Omental fat pad (tissue), 4 donors: ENCODE data around the gene NDC80. TPM values are rescaled to one million over a fixed set of nuclear protein-coding genes. Genes with fewer than 3 reads are reported as not detected.

Source experiments
- ATAC-seq: fragments of 150-250 bp; one replicate; pipeline ENCODE4 v1.9.1; 2016; ENCODE audit warnings: mild to moderate bottlenecking, moderate library complexity; ENCODE audit not compliant: low FRiP score
- DNase-seq: peaks from one replicate; pipeline ENCODE4 v3.0.0-alpha.2; 2019; ENCODE audit warnings: low spot score
- CTCF ChIP-seq, 3 donors: fragments of 450-650 bp; IDR thresholded peaks; one replicate each; pipeline ENCODE4 v1.5.1; 2016 to 2017; ENCODE audit warnings: antibody characterized with exemption in 3 of 3, mild to moderate bottlenecking in 3 of 3, moderate library complexity in 2 of 3
- total RNA-seq, 4 donors: library from RNA; depleted of rRNA; stranded (reverse); fragments of >200 nt; gene quantifications; one replicate each; pipeline ENCODE4 v1.1.0, GENCODE V29; 2016

The NDC80 gene
- total RNA-seq, 4 donors from 2014 or later: 0.19 to 2.3 (median 0.37) TPM; not detected in 1

GRCh38 chr18:2555895-2556294 lies 15.5 kb upstream of the NDC80 start:
- ATAC-seq (no peak), DNase-seq (no peak)
- TF ChIP-seq CTCF (IDR thresholded peaks at IDR 0.05): no peak

- TF ChIP-seq CTCF (IDR thresholded peaks at IDR 0.05): no peak
- DNase-seq: no peak
- ATAC-seq: no peak
Measured at GRCh38 chr18:2557536-2557935, 13.8 kb upstream of the NDC80 start.

- ATAC-seq (no peak), DNase-seq (no peak)
- no peak for TF ChIP-seq CTCF (IDR thresholded peaks at IDR 0.05)
Measured at GRCh38 chr18:2559249-2559648, 12.1 kb upstream of the NDC80 start.

- ATAC-seq (no peak), DNase-seq (no peak)
- no peak for TF ChIP-seq CTCF (IDR thresholded peaks at IDR 0.05)
Measured at GRCh38 chr18:2564373-2564772, 7.0 kb upstream of the NDC80 start.

GRCh38 chr18:2568129-2568528 lies 3.2 kb upstream of the NDC80 start:
- ATAC-seq: no peak
- no peak for DNase-seq
- TF ChIP-seq CTCF (IDR thresholded peaks at IDR 0.05): no peak

- no peak for ATAC-seq
- DNase-seq: no peak
- TF ChIP-seq CTCF (IDR thresholded peaks at IDR 0.05): no peak
Measured at GRCh38 chr18:2568605-2569004, 2.8 kb upstream of the NDC80 start.

- no peak for TF ChIP-seq CTCF (IDR thresholded peaks at IDR 0.05)
- DNase-seq: no peak
- ATAC-seq: no peak
Measured at GRCh38 chr18:2569338-2570207, 1.8 kb upstream of the NDC80 start.
